ENCODE data around the gene CARMIL3. TPM values are rescaled to one million over a fixed set of nuclear protein-coding genes. Genes with fewer than 3 reads are reported as not detected.

CARMIL3 gene
- total RNA-seq, 1 experiment from 2014 or later, result not detected

DNA sequence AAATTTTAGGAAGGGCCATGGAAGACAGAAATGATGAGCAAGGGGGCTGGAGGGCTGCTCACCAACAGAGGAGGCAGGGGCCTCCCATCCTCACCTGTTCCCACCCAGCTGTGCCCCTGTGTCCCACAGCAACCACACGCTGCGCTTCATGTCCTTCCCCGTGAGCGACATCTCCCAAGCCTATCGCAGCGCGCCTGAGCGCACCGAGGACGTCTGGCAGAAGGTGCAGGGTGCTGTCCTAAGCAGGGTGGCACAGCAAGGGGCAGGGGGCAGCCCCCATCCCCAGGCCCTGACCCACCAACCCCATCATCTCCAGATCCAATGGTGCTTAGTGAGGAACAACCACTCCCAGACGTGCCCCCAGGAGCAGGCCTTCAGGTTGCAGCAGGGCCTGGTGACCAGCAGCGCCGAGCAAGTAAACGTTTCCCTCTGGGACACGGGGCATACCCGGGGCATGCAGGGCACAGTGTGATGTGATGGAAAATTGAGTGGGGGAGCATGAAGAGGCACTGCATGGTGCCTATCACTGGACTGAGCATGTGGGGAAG, 8.1 kb downstream of the CARMIL3 start:
- BruUV-seq (replicated peaks), result no TSS peak
- H3K27me3 Mint-ChIP-seq (ENCODE audit: insufficient read depth, unreplicated experiment), result peaks cover 33% of the 10 kb centered on the region
- ChIA-PET POLR2A (no interaction called here), CTCF (interaction anchor here (1.9 to 4.6 kb wide), 3 partner anchors 31 to 49 kb away, joined by 7 to 61 read pairs (median 18); partner anchors contain the start of gene PCK2)
- H3K9me3 Mint-ChIP-seq (ENCODE audit: unreplicated experiment), result no peaks in the 10 kb centered on the region
- intact Hi-C loops (cut with micrococcal nuclease), result loop anchor here (2.0 kb wide), 1 partner anchor 45 kb away; no protein-coding TSS in a partner anchor
- H3K27ac Mint-ChIP-seq (ENCODE audit: low read depth, unreplicated experiment), result no peak overlapping the region
- DNase-seq (ENCODE audit: unreplicated experiment), result no peak
- H3K4me3 Mint-ChIP-seq (ENCODE audit: unreplicated experiment), result no peak overlapping the region
- TF ChIP-seq, protein P1, sequence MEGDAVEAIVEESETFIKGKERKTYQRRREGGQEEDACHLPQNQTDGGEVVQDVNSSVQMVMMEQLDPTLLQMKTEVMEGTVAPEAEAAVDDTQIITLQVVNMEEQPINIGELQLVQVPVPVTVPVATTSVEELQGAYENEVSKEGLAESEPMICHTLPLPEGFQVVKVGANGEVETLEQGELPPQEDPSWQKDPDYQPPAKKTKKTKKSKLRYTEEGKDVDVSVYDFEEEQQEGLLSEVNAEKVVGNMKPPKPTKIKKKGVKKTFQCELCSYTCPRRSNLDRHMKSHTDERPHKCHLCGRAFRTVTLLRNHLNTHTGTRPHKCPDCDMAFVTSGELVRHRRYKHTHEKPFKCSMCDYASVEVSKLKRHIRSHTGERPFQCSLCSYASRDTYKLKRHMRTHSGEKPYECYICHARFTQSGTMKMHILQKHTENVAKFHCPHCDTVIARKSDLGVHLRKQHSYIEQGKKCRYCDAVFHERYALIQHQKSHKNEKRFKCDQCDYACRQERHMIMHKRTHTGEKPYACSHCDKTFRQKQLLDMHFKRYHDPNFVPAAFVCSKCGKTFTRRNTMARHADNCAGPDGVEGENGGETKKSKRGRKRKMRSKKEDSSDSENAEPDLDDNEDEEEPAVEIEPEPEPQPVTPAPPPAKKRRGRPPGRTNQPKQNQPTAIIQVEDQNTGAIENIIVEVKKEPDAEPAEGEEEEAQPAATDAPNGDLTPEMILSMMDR (IDR thresholded peaks at IDR 0.05; ENCODE audit: unreplicated experiment), result no peak
- no peaks in the 10 kb centered on the region for H3K36me3 Mint-ChIP-seq (ENCODE audit: insufficient read depth, unreplicated experiment)
- no peaks in the 10 kb centered on the region for H3K4me1 Mint-ChIP-seq (ENCODE audit: insufficient read depth, unreplicated experiment)

DNA sequence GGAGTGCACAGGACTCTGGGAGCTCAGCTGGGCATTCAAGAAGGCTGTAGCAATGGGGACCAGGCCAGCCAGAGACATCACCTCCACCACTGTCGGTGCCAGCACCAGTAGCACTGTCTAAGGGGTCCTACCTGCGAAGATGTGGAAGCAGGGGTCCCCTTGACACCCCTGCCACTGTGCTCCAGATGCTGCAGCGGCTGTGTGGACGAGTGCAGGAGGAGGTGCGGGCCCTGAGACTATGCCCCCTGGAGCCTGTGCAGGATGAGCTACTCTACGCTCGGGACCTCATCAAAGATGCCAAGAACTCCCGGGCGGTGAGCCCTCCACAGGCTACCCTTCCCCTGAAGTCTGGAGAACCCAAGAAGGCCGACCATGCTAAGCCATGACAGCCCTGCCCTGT, 8.6 kb downstream of the CARMIL3 start:
- no peak for DNase-seq (ENCODE audit: unreplicated experiment)
- POLR2A ChIA-PET, result interaction anchor here (0.6 kb wide), 1 partner anchor 82 kb away, joined by 3 read pairs; no protein-coding TSS in a partner anchor
- Mint-ChIP-seq H3K27me3 (ENCODE audit: insufficient read depth, unreplicated experiment) (peaks cover 28% of the 10 kb centered on the region), H3K9me3 (ENCODE audit: unreplicated experiment) (no peaks in the 10 kb centered on the region), H3K36me3 (ENCODE audit: insufficient read depth, unreplicated experiment) (no peaks in the 10 kb centered on the region), H3K27ac (ENCODE audit: low read depth, unreplicated experiment) (no peak overlapping the region), H3K4me3 (ENCODE audit: unreplicated experiment) (no peak overlapping the region), H3K4me1 (ENCODE audit: insufficient read depth, unreplicated experiment) (no peaks in the 10 kb centered on the region)
- intact Hi-C loops (cut with micrococcal nuclease), result no loop called here
- CTCF ChIA-PET, result interaction anchor here (1.9 to 3.9 kb wide), 2 partner anchors 30 to 48 kb away, joined by 7 to 18 read pairs; no protein-coding TSS in a partner anchor
- TF ChIP-seq, protein P1 (IDR thresholded peaks at IDR 0.05; ENCODE audit: unreplicated experiment), result no peak
- BruUV-seq (replicated peaks), result no TSS peak

DNA sequence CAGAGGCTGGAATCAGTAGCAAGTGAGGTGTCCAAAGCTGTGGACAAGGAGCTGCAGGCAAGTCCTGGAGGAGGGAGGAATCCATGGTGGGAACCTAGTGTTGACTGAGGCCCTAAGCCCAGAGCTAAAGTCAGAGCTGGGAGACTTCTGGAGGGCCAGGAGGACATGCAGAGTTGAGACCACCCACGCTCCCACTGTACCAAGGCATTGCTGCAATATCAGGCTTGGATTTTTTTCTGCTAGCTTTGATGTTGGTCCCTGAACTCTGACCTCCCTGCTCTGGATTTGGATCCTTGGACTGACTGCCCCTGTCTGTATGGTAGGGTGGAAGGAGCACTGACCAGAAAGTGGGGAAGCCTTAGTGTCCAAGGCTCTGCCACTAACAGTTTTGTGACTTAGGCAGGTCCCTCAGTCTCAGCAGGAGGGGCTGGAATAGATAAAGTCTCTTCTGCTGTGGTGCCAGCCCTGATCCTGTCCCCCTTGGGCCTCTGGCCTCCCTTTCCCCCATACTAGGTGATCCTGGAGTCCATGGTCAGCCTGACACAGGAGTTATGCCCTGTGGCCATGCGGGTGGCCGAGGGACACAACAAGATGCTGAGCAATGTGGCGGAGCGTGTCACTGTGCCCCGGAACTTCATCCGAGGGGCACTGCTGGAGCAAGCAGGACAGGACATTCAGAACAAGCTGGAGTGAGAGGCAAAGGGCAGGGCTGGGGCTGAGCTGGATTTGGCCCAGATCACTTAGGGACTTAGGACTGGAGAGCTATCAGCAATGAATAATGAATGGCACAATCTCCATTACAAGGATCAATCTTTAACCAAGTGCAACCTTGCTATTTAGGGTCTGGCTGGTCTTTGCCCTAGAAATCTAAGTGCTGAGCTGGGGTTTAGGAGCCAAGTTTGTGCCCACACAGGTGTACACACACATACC, 9.4 kb downstream of the CARMIL3 start:
- no peak for DNase-seq (ENCODE audit: unreplicated experiment)
- H3K4me1 Mint-ChIP-seq (ENCODE audit: insufficient read depth, unreplicated experiment), result no peaks in the 10 kb centered on the region
- POLR2A ChIA-PET, result interaction anchor here (0.6 kb wide), 1 partner anchor 81 kb away, joined by 3 read pairs; no protein-coding TSS in a partner anchor
- TF ChIP-seq, protein P1 (IDR thresholded peaks at IDR 0.05; ENCODE audit: unreplicated experiment), result no peak
- H3K36me3 Mint-ChIP-seq (ENCODE audit: insufficient read depth, unreplicated experiment), result no peaks in the 10 kb centered on the region
- BruUV-seq (replicated peaks), result no TSS peak
- no peak overlapping the region for H3K27ac Mint-ChIP-seq (ENCODE audit: low read depth, unreplicated experiment)
- CTCF ChIA-PET, result interaction anchor here (0.6 to 3.9 kb wide), 6 partner anchors 18 to 1235 kb away, joined by 3 to 18 read pairs (median 4); no protein-coding TSS in a partner anchor
- no peak overlapping the region for H3K4me3 Mint-ChIP-seq (ENCODE audit: unreplicated experiment)
- H3K27me3 Mint-ChIP-seq (ENCODE audit: insufficient read depth, unreplicated experiment), result peaks cover 20% of the 10 kb centered on the region
- intact Hi-C loops (cut with micrococcal nuclease), result no loop called here
- no peaks in the 10 kb centered on the region for H3K9me3 Mint-ChIP-seq (ENCODE audit: unreplicated experiment)
